ENCODE results near the gene FAM83B. TPM values are rescaled to one million over a fixed set of nuclear protein-coding genes. Genes with fewer than 3 reads are reported as not detected.

The FAM83B gene
- total RNA-seq, 1 donor from 2014 or later = not detected

DNA sequence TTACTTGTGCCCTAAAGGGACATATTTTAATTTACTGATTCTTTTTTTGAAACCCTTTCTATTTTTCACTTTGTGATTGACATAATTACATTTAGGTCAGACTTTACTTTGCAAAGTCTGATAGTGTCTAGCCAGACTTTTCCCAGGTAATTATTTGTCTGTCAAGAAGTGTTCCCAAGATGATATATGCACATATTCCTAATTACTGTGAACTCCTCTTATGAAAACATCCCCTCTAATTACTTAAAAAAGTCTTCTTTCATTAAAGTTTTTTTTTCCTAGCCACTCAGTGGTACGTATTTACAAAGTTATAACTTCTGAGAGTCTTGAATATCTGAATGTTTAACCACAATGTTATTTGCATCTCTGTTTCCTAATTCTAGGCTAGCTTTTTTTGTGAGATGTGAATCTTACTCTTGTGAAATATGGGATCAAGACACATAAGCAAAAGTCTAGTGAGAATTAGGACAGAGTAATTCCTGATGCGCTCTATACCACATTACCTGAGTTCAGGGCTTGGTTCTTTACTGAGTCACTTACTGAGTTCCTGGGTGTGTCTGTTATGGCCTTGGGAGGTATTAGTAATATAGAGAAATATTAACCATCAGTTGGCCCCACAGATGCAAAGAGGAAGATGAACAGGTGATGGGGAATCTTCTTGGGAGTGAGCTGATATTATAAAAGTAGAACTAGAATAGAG is 27.9 kb downstream of the FAM83B start:
- no peak for DNase-seq (ENCODE audit: low spot score in 2 of 2)
- TF ChIP-seq, protein P1, sequence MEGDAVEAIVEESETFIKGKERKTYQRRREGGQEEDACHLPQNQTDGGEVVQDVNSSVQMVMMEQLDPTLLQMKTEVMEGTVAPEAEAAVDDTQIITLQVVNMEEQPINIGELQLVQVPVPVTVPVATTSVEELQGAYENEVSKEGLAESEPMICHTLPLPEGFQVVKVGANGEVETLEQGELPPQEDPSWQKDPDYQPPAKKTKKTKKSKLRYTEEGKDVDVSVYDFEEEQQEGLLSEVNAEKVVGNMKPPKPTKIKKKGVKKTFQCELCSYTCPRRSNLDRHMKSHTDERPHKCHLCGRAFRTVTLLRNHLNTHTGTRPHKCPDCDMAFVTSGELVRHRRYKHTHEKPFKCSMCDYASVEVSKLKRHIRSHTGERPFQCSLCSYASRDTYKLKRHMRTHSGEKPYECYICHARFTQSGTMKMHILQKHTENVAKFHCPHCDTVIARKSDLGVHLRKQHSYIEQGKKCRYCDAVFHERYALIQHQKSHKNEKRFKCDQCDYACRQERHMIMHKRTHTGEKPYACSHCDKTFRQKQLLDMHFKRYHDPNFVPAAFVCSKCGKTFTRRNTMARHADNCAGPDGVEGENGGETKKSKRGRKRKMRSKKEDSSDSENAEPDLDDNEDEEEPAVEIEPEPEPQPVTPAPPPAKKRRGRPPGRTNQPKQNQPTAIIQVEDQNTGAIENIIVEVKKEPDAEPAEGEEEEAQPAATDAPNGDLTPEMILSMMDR (IDR thresholded peaks at IDR 0.05) = no peak
- no peaks in the 10 kb centered on the region for H3K4me1 ChIP-seq
- H3K27ac ChIP-seq = no peak overlapping the region
- no peaks in the 10 kb centered on the region for H3K9me3 ChIP-seq
- H3K36me3 ChIP-seq = no peaks in the 10 kb centered on the region
- H3K4me3 ChIP-seq = no peak overlapping the region
- intact Hi-C loops (cut with DNase I) = no loop called here
- H3K27me3 ChIP-seq = no peaks in the 10 kb centered on the region

DNA sequence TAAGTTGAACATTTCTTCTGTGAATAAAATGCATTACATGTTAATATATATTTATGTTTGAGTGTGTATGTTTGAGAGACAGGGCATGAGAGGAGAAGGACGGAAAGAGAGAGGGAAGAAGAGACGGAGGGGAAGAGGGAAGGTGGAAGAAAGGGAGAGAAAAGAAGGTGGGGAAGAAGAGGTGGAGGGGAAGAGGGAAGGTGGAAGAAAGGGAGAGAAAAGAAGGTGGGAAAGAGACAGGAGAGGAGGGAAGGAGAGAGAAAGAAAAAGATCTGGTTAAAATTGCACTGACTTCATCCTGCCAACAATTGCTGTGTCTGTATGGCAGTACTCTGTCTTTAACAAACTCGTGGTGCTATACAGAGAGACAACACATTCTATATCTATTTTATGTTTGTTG is 29.0 kb downstream of the FAM83B start:
- Histone ChIP-seq H3K27me3 (no peaks in the 10 kb centered on the region), H3K27ac (no peak overlapping the region), H3K4me1 (no peaks in the 10 kb centered on the region), H3K9me3 (no peaks in the 10 kb centered on the region), H3K36me3 (no peaks in the 10 kb centered on the region), H3K4me3 (no peak overlapping the region)
- TF ChIP-seq, protein P1 (IDR thresholded peaks at IDR 0.05) = no peak
- intact Hi-C loops (cut with DNase I) = no loop called here
- no peak for DNase-seq (ENCODE audit: low spot score in 2 of 2)

- no peaks in the 10 kb centered on the region for H3K27me3 ChIP-seq
Observed at GRCh38 chr6:54876365-54876764, 29.8 kb downstream of the FAM83B start.

DNA sequence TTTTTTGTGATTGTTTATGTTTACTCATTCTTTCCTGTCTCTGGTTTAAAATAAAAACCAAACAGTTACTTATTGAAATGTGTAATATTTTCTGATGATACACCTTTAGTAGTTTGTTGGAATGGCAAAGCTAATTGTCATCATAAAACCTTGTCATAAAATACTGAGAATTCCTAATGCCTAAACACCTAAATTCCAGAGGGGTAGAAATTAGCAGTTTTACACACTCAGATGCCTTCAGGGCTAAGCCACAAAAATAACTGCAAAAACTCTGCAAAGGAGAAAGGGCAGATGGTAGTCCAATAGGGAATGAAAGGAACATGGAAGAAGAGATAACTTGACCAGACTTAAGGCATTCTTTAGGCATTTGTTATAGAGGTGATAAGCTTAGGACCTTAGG is 30.3 kb downstream of the FAM83B start:
- no peak for DNase-seq (ENCODE audit: low spot score in 2 of 2)
- intact Hi-C loops (cut with DNase I) = no loop called here
- Histone ChIP-seq H3K27me3 (no peaks in the 10 kb centered on the region), H3K27ac (no peak overlapping the region), H3K4me1 (no peaks in the 10 kb centered on the region), H3K36me3 (no peaks in the 10 kb centered on the region), H3K9me3 (no peaks in the 10 kb centered on the region), H3K4me3 (no peak overlapping the region)
- TF ChIP-seq, protein P1 (IDR thresholded peaks at IDR 0.05) = no peak

More at GRCh38 chr6:54876365-54876764, 29.8 kb downstream of the FAM83B start:
- Histone ChIP-seq H3K4me1 (no peaks in the 10 kb centered on the region), H3K4me3 (no peak overlapping the region), H3K36me3 (no peaks in the 10 kb centered on the region), H3K9me3 (no peaks in the 10 kb centered on the region), H3K27ac (no peak overlapping the region)
- TF ChIP-seq, protein P1 (IDR thresholded peaks at IDR 0.05) = no peak
- intact Hi-C loops (cut with DNase I) = no loop called here
- DNase-seq (ENCODE audit: low spot score in 2 of 2) = no peak

DNA sequence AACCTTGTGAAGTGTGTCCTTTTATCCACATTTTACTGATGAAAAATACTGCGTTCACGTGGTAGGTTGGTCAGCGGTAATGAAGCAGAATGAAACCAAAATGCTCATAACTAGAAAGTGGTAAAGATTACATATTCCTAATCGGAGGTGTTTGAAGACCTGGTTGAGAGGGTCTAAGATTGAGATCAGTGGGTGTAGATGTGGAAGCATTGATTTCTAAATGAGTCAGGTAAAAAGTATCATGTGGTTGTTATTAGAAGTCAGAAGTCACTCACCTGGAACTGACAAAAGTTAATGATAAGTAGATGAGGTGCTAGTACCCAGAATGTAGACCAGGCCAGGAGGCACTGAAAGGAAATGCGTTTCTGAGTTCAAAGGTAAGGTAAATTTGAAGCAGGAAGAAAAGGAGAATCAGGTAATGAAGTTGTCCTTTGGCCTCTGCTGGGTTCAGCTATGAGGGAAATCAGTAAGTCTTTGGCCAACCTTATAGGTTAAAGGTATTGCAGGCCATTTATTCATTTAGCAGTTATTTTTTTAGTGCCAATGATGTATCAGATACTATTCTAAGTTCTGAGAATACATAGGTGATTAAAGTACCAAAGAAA is 31.2 kb downstream of the FAM83B start:
- H3K27ac ChIP-seq = no peak overlapping the region
- H3K27me3 ChIP-seq = no peaks in the 10 kb centered on the region
- no peaks in the 10 kb centered on the region for H3K36me3 ChIP-seq
- no peak for DNase-seq (ENCODE audit: low spot score in 2 of 2)
- H3K4me1 ChIP-seq = no peaks in the 10 kb centered on the region
- intact Hi-C loops (cut with DNase I) = no loop called here
- H3K4me3 ChIP-seq = no peak overlapping the region
- no peaks in the 10 kb centered on the region for H3K9me3 ChIP-seq
- TF ChIP-seq, protein P1 (IDR thresholded peaks at IDR 0.05) = no peak
